OCI-LY1 (cell line): ENCODE measurements around the gene CUEDC1.

Source experiments
- H2AFZ ChIP-seq: fragments of 200-600 bp; sonication (generic), shearing (Covaris generic); 2 replicates; pipeline ENCODE4 v1.6.0; 2014; ENCODE audit warnings: antibody characterized with exemption, mild to moderate bottlenecking, low read length
- H3F3A ChIP-seq: fragments of 200-600 bp; sonication (generic), shearing (Covaris generic); 2 replicates; pipeline ENCODE4 v1.6.0; 2014; ENCODE audit warnings: mild to moderate bottlenecking, antibody characterized with exemption, low read length, moderate library complexity; ENCODE audit not compliant: insufficient read depth
- H3K27ac ChIP-seq: fragments of 200-600 bp; sonication (generic); 2 replicates; pipeline ENCODE4 v1.5.1; 2014; ENCODE audit warnings: low read length, mixed run types, mild to moderate bottlenecking, low read depth; ENCODE audit not compliant: poor library complexity, severe bottlenecking
- H3K27me3 ChIP-seq: fragments of 200-600 bp; sonication (generic); 2 replicates; pipeline ENCODE4 v1.6.0; 2014; ENCODE audit warnings: antibody characterized with exemption, mild to moderate bottlenecking, low read length, moderate library complexity; ENCODE audit not compliant: insufficient read depth
- H3K36me3 ChIP-seq: fragments of 200-600 bp; sonication (generic); 2 replicates; pipeline ENCODE4 v1.6.1; 2014; ENCODE audit warnings: mild to moderate bottlenecking, antibody characterized with exemption, low read length, moderate library complexity, mixed read lengths; ENCODE audit not compliant: insufficient read depth
- H3K4me1 ChIP-seq: fragments of 200-600 bp; sonication (generic); 2 replicates; pipeline ENCODE4 v1.5.1; 2014; ENCODE audit warnings: mild to moderate bottlenecking, low read length, moderate library complexity; ENCODE audit not compliant: insufficient read depth, severe bottlenecking
- H3K4me2 ChIP-seq: fragments of 200-600 bp; sonication (generic), shearing (Covaris generic); 2 replicates; pipeline ENCODE4 v1.6.1; 2014; ENCODE audit warnings: low read length
- H3K4me3 ChIP-seq: fragments of 200-600 bp; sonication (generic); 2 replicates; pipeline ENCODE4 v1.5.1; 2014; ENCODE audit warnings: low read length, low read depth, mild to moderate bottlenecking, mixed read lengths; ENCODE audit not compliant: poor library complexity, severe bottlenecking
- H3K79me2 ChIP-seq: fragments of 200-600 bp; shearing (Covaris generic); 2 replicates; pipeline ENCODE4 v1.6.1; 2016; ENCODE audit warnings: mixed run types, low read length, mixed read lengths; ENCODE audit not compliant: insufficient read depth
- H3K9ac ChIP-seq: fragments of 200-600 bp; sonication (generic), shearing (Covaris generic); 2 replicates; pipeline ENCODE4 v1.6.1; 2014; ENCODE audit warnings: mild to moderate bottlenecking, low read length, mixed read lengths
- H3K9me2 ChIP-seq: fragments of 200-600 bp; sonication (generic), shearing (Covaris generic); 2 replicates; pipeline ENCODE4 v1.6.1; 2014; ENCODE audit warnings: low read depth, mild to moderate bottlenecking, low read length, mixed read lengths
- H3K9me3 ChIP-seq: fragments of 200-600 bp; shearing (Covaris generic); 2 replicates; pipeline ENCODE4 v1.6.1; 2014; ENCODE audit warnings: low read length, mixed read lengths
- H4K20me1 ChIP-seq: fragments of 200-600 bp; sonication (generic), shearing (Covaris generic); 2 replicates; pipeline ENCODE4 v1.6.0; 2016; ENCODE audit warnings: mild to moderate bottlenecking, low read length; ENCODE audit not compliant: insufficient read depth
- CTCF ChIP-seq: fragments of 200-600 bp; sonication (generic), shearing (Covaris generic); IDR thresholded peaks from 2 replicates; pipeline ENCODE4 v1.5.1; 2017; ENCODE audit warnings: mild to moderate bottlenecking, antibody characterized with exemption, low read length, moderate library complexity, mixed read lengths
- EZH2 ChIP-seq: fragments of 200-600 bp; sonication (generic), shearing (Covaris generic); IDR thresholded peaks from 2 replicates; pipeline ENCODE4 v1.8.0; 2017; ENCODE audit warnings: borderline replicate concordance, mixed run types, mild to moderate bottlenecking, antibody characterized with exemption, low read length, moderate library complexity, mixed read lengths

CUEDC1 gene

GRCh38 chr17:57832314-57833178 lies 122.7 kb downstream of the CUEDC1 start:
- Histone ChIP-seq H3K27ac (no peak overlapping the region), H3K4me2 (peak overlapping the region; percentile 58; the same call in 1 of the 2 replicates)

GRCh38 chr17:57830880-57831279 lies 124.3 kb downstream of the CUEDC1 start:
- peaks cover 6% of the 10 kb centered on the region for H3K4me1 ChIP-seq
- H3K27ac ChIP-seq: no peak overlapping the region
- H2AFZ ChIP-seq: no peak overlapping the region
- H3K9me3 ChIP-seq: no peaks in the 10 kb centered on the region
- no peaks in the 10 kb centered on the region for H3F3A ChIP-seq
- TF ChIP-seq CTCF (no peak), EZH2 (no peak)
- H3K4me3 ChIP-seq: no peak overlapping the region
- H3K9ac ChIP-seq: no peak overlapping the region
- no peaks in the 10 kb centered on the region for H4K20me1 ChIP-seq
- H3K36me3 ChIP-seq: no peaks in the 10 kb centered on the region
- H3K4me2 ChIP-seq: no peak overlapping the region
- H3K79me2 ChIP-seq: no peaks in the 10 kb centered on the region
- no peaks in the 10 kb centered on the region for H3K27me3 ChIP-seq
- H3K9me2 ChIP-seq: no peaks in the 10 kb centered on the region

More at GRCh38 chr17:57832314-57833178, 122.7 kb downstream of the CUEDC1 start:
- Histone ChIP-seq H3K4me1 (peaks cover 6% of the 10 kb centered on the region), H3F3A (no peaks in the 10 kb centered on the region), H3K4me3 (no peak overlapping the region), H3K36me3 (peaks cover 6% of the 10 kb centered on the region), H2AFZ (no peak overlapping the region), H4K20me1 (no peaks in the 10 kb centered on the region), H3K9me3 (no peaks in the 10 kb centered on the region), H3K79me2 (no peaks in the 10 kb centered on the region), H3K27me3 (no peaks in the 10 kb centered on the region), H3K9me2 (no peaks in the 10 kb centered on the region), H3K9ac (no peak overlapping the region; the same call in 1 of the 2 replicates)
- TF ChIP-seq EZH2 (no peak), CTCF (no peak)

GRCh38 chr17:57823469-57824401 lies 131.5 kb downstream of the CUEDC1 start:
- H4K20me1 ChIP-seq: no peaks in the 10 kb centered on the region
- no peaks in the 10 kb centered on the region for H3K9me3 ChIP-seq
- H3F3A ChIP-seq: no peaks in the 10 kb centered on the region
- H3K27ac ChIP-seq: no peak overlapping the region
- H2AFZ ChIP-seq: no peak overlapping the region
- no peak overlapping the region for H3K9ac ChIP-seq
- TF ChIP-seq EZH2 (no peak), CTCF (no peak)
- H3K9me2 ChIP-seq: no peaks in the 10 kb centered on the region
- H3K4me2 ChIP-seq: no peak overlapping the region
- H3K27me3 ChIP-seq: no peaks in the 10 kb centered on the region
- H3K79me2 ChIP-seq: no peaks in the 10 kb centered on the region
- H3K36me3 ChIP-seq: no peaks in the 10 kb centered on the region
- no peaks in the 10 kb centered on the region for H3K4me1 ChIP-seq
- H3K4me3 ChIP-seq: no peak overlapping the region
